Mononuclear cell (primary cell): ENCODE data around the gene PTGER1. TPM values are rescaled to one million over a fixed set of nuclear protein-coding genes. Genes with fewer than 3 reads are reported as not detected.

ENCODE experiments used
- H3K27me3 ChIP-seq: 2 replicates; pipeline ENCODE4 v1.6.0; 2011; ENCODE audit warnings: low read length, control low read depth; ENCODE audit not compliant: insufficient read depth
- H3K4me1 ChIP-seq: 2 replicates; pipeline ENCODE4 v1.5.1; 2011; ENCODE audit warnings: mild to moderate bottlenecking, low read length, control low read depth; ENCODE audit not compliant: insufficient read depth
- H3K4me3 ChIP-seq: 2 replicates; pipeline ENCODE4 v1.5.1; 2011; ENCODE audit warnings: mild to moderate bottlenecking, low read length, moderate library complexity
- H3K9me3 ChIP-seq: 2 replicates; pipeline ENCODE4 v1.5.1; 2011; ENCODE audit warnings: low read depth, mild to moderate bottlenecking, control low read depth, low read length
- total RNA-seq: library from RNA; depleted of rRNA; stranded (reverse); fragments of >200 nt; gene quantifications from one replicate; pipeline ENCODE4 v1.2.3, GENCODE V29; 2012

PTGER1 gene
- total RNA-seq, 1 donor: not detected

DNA sequence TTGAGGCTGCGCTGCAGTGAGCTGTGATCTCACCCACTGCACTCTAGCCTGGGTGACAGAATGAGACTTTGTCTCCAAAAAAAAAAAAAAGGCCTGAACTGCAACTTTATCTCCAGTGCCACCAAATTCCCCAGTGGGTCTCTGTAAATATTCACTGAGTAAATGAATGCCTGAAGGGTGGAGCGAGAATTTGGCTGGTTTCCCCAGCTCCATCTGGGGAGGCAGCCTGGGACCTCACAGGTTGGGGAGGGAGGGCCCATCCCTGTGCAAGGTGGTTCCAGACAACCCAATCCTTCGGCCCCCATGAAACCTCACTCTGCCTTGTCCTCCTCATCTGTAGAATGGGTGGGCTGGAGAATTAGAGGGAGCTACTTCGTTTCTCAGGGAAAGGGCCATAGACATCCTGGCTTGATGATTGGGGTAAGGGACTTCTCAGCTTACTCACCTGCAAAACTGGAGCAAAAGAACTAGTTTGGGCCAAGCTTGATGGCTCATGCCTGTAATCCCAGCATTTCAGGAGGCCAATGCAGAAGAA is 46.2 kb downstream of the PTGER1 start:
- H3K27me3 ChIP-seq: no peaks in the 10 kb centered on the region
- H3K4me1 ChIP-seq: peaks cover 18% of the 10 kb centered on the region

DNA sequence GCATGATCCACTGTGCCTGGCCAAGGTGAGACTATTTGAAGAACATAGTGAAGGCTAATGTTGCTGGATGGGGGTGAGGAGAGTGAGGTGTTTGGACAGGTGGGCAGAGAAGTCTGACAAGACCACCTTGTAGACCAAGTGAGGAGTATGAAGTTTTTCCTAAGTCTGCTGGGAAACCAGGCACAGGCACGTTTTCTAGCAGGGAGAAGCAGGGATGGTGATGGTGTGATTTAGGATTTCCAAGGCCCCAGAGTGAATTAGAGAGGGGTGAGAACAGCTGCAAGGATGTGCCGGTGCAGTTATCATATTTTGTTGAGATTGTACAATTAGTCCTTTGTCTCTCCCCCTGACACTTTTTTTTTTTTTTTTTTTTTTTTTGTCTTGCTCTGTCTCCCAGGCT is 47.7 kb downstream of the PTGER1 start:
- Histone ChIP-seq H3K4me1 (peaks cover 14% of the 10 kb centered on the region), H3K4me3 (no peak overlapping the region), H3K27me3 (no peaks in the 10 kb centered on the region), H3K9me3 (no peaks in the 10 kb centered on the region)

More for the DNA sequence above, 46.2 kb downstream of the PTGER1 start:
- Histone ChIP-seq H3K4me3 (no peak overlapping the region), H3K9me3 (no peaks in the 10 kb centered on the region)

GRCh38 chr19:14425696-14426138 is 49.4 kb downstream of the PTGER1 start:
- H3K9me3 ChIP-seq: no peaks in the 10 kb centered on the region
- peaks cover 5% of the 10 kb centered on the region for H3K4me1 ChIP-seq
- no peak overlapping the region for H3K4me3 ChIP-seq
- H3K27me3 ChIP-seq: no peaks in the 10 kb centered on the region

Other genes starting within 250 kb of the PTGER1 start
- 155 TPM for gene ADGRE5, start 93.9 kb downstream of the PTGER1 start, total RNA-seq
- 123 TPM for gene DDX39A, start 56.0 kb downstream of the PTGER1 start, total RNA-seq
- 118 TPM for gene PKN1, start 42.0 kb downstream of the PTGER1 start, total RNA-seq
- 11.0 TPM for gene GIPC1, start 20.8 kb upstream of the PTGER1 start, total RNA-seq
- 265 TPM for gene DNAJB1, start 43.0 kb upstream of the PTGER1 start, total RNA-seq
- 28.9 TPM for gene TECR, start 54.2 kb upstream of the PTGER1 start, total RNA-seq
- gene NDUFB7, start 96.7 kb upstream of the PTGER1 start, total RNA-seq: 50.9 TPM
- gene CLEC17A, start 107.7 kb upstream of the PTGER1 start, total RNA-seq: 1.6 TPM
- gene ADGRE3, start 199.5 kb upstream of the PTGER1 start, total RNA-seq: 0.63 TPM
- gene ZNF333, start 214.7 kb upstream of the PTGER1 start, total RNA-seq: 10.7 TPM